WTC11 (cell line): ENCODE measurements around the gene GPATCH2L. TPM values are rescaled to one million over a fixed set of nuclear protein-coding genes. Genes with fewer than 3 reads are reported as not detected.

Experiments used
- ATAC-seq: fragments of 200-7000 bp; cut with Tn5 transposase; 2 replicates; pipeline ENCODE4 v1.10.0; 2021; ENCODE audit warnings: mild to moderate bottlenecking, moderate library complexity
- CTCF ChIA-PET: fragments of 300-600 bp; sonication (Branson Sonifier 250); formaldehyde crosslinking; loops from one replicate; lab custom pipeline; 2021; ENCODE audit warnings: antibody characterized with exemption; lab: Charles Lee
- POLR2A ChIA-PET: fragments of 350-600 bp; sonication (Branson Sonifier 250); formaldehyde crosslinking; loops from one replicate; lab custom pipeline; 2021; ENCODE audit warnings: antibody characterized with exemption; lab: Charles Lee
- DNase-seq: peaks from one replicate; pipeline ENCODE4 v3.0.0; 2021; ENCODE audit warnings: low spot score
- H3K27ac Mint-ChIP-seq: 2 replicates; pipeline ENCODE4 v1.8.0; 2021; ENCODE audit warnings: mixed read lengths
- H3K27me3 Mint-ChIP-seq: 2 replicates; pipeline ENCODE4 v1.8.0; 2021; ENCODE audit warnings: low read depth, mild to moderate bottlenecking, moderate library complexity, mixed read lengths
- H3K36me3 Mint-ChIP-seq: 2 replicates; pipeline ENCODE4 v1.8.0; 2021; ENCODE audit warnings: mixed read lengths
- H3K4me1 Mint-ChIP-seq: 2 replicates; pipeline ENCODE4 v1.8.0; 2022; ENCODE audit warnings: mixed read lengths
- H3K4me3 Mint-ChIP-seq: 2 replicates; pipeline ENCODE4 v1.8.0; 2021; ENCODE audit warnings: mild to moderate bottlenecking, moderate library complexity, mixed read lengths
- H3K9me3 Mint-ChIP-seq: 2 replicates; pipeline ENCODE4 v1.8.0; 2021; ENCODE audit warnings: mixed read lengths
- ESRRA ChIP-seq: sonication (generic); formaldehyde crosslinking; IDR thresholded peaks from 2 replicates; pipeline ENCODE4 v1.8.1; 2022; ENCODE audit warnings: mild to moderate bottlenecking, missing genetic modification reagents, borderline replicate concordance
- FOXK1 ChIP-seq: sonication (generic); formaldehyde crosslinking; IDR thresholded peaks from 2 replicates; pipeline ENCODE4 v1.8.0; 2022; ENCODE audit warnings: mild to moderate bottlenecking, moderate library complexity, missing genetic modification reagents
- NFE2L1 ChIP-seq: sonication (generic); formaldehyde crosslinking; IDR thresholded peaks from 2 replicates; pipeline ENCODE4 v1.8.1; 2023; ENCODE audit warnings: missing genetic modification reagents
- NR1H2 ChIP-seq: sonication (generic); formaldehyde crosslinking; IDR thresholded peaks from 2 replicates; pipeline ENCODE4 v1.9.0; 2021; ENCODE audit warnings: mild to moderate bottlenecking, moderate library complexity, missing genetic modification reagents
- NR2C2 ChIP-seq: sonication (generic); formaldehyde crosslinking; IDR thresholded peaks from 2 replicates; pipeline ENCODE4 v1.8.0; 2022; ENCODE audit warnings: mild to moderate bottlenecking, missing genetic modification reagents
- PRRX2 ChIP-seq: fragments of 250-450 bp; sonication (Bioruptor Pico); IDR thresholded peaks from 2 replicates; pipeline ENCODE4 v1.8.0; 2021; ENCODE audit warnings: mild to moderate bottlenecking
- TCF7 ChIP-seq: sonication (generic); formaldehyde crosslinking; IDR thresholded peaks from 2 replicates; pipeline ENCODE4 v1.8.0; 2022; ENCODE audit warnings: mild to moderate bottlenecking, low read depth, missing genetic modification reagents, moderate library complexity
- ZBTB21 ChIP-seq: sonication (generic); formaldehyde crosslinking; IDR thresholded peaks from 2 replicates; pipeline ENCODE4 v1.8.1; 2023; ENCODE audit warnings: mild to moderate bottlenecking, missing genetic modification reagents, borderline replicate concordance
- ZNF121 ChIP-seq: sonication (generic); formaldehyde crosslinking; IDR thresholded peaks from 2 replicates; pipeline ENCODE4 v1.8.0; 2023; ENCODE audit warnings: missing genetic modification reagents
- ZNF232 ChIP-seq: sonication (generic); formaldehyde crosslinking; IDR thresholded peaks from 2 replicates; pipeline ENCODE4 v1.8.0; 2022; ENCODE audit warnings: mild to moderate bottlenecking, missing genetic modification reagents
- ZNF317 ChIP-seq: sonication (generic); formaldehyde crosslinking; IDR thresholded peaks from 2 replicates; pipeline ENCODE4 v1.8.1; 2023; ENCODE audit warnings: low read depth, mild to moderate bottlenecking, moderate library complexity, missing genetic modification reagents, borderline replicate concordance
- total RNA-seq: library from RNA; stranded (reverse); gene quantifications from 3 replicates; pipeline ENCODE4 v1.2.3, GENCODE V29; 2021
- TF ChIP-seq, protein P1 (sequence below): sonication (generic); formaldehyde crosslinking; IDR thresholded peaks from 2 replicates; pipeline ENCODE4 v1.8.0; 2022; ENCODE audit warnings: mild to moderate bottlenecking, missing genetic modification reagents
- TF ChIP-seq, protein P2 (sequence below): sonication (generic); formaldehyde crosslinking; IDR thresholded peaks from 2 replicates; pipeline ENCODE4 v1.8.1; 2023; ENCODE audit warnings: mild to moderate bottlenecking, moderate library complexity, missing genetic modification reagents
- TF ChIP-seq, protein P3 (sequence below): fragments of 250-450 bp; sonication (Bioruptor Pico); IDR thresholded peaks from 2 replicates; pipeline ENCODE4 v1.9.0; 2021; ENCODE audit warnings: moderate library complexity, mild to moderate bottlenecking, inconsistent platforms, borderline replicate concordance
- TF ChIP-seq, protein P4 (sequence below): sonication (generic); formaldehyde crosslinking; IDR thresholded peaks from 2 replicates; pipeline ENCODE4 v1.8.1; 2023; ENCODE audit warnings: mild to moderate bottlenecking, missing genetic modification reagents

GPATCH2L gene
- total RNA-seq, 1 experiment from 2014 or later: 67.2 TPM

DNA sequence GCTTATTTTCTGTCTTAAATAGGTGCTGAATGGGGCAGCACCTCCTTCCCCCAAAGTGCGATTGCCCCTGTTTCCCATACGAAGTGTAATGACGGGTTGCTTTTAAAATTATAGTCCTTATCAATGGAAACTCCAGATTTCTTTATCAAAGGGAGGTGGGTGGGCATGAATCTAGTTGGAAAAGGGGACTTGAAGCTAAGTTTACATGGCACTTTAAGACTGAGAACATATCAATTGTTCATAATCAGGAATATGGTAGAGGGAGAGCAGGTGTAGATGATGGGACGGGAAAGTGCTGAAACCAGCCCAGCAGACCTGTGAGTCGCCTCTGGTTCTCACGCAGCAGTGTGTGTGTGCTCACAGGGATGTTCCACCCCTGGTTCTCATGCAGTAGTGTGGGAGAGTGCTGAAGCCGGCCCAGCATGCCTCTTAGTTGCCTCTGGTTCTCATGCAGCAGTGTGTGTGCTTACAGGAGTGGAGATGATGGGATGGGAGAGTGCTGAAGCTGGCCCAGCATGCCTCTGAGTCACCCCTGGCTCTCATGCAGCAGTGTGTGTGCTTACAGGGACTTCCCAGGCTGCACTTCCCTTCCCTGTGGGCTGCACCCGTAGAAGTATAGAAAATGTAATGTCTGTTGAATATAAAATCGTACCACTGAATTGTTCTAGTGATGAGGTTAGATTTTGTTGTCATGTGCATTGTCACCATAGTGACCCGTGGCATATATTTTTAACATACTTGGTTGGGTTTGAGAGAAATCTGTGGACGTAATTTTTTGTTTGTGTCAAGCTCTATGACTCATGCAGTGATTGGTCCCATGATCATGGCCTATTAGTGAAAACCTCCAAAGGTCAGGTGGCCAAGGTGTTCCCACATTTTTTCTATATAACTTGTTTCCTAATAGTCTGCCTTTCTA is 51.6 kb downstream of the GPATCH2L start:
- peak overlapping the region; percentile 12; the same call in 1 of the 2 replicates for H3K27ac Mint-ChIP-seq
- TF ChIP-seq, protein P1, sequence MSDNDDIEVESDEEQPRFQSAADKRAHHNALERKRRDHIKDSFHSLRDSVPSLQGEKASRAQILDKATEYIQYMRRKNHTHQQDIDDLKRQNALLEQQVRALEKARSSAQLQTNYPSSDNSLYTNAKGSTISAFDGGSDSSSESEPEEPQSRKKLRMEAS (CRISPR knock-in tag): no peak
- no peak for TF ChIP-seq ZNF317 (CRISPR knock-in tag)
- no peak for TF ChIP-seq NR2C2 (CRISPR knock-in tag)
- TF ChIP-seq TCF7 (CRISPR knock-in tag): no peak
- TF ChIP-seq ESRRA (CRISPR knock-in tag): no peak
- TF ChIP-seq, protein P2, sequence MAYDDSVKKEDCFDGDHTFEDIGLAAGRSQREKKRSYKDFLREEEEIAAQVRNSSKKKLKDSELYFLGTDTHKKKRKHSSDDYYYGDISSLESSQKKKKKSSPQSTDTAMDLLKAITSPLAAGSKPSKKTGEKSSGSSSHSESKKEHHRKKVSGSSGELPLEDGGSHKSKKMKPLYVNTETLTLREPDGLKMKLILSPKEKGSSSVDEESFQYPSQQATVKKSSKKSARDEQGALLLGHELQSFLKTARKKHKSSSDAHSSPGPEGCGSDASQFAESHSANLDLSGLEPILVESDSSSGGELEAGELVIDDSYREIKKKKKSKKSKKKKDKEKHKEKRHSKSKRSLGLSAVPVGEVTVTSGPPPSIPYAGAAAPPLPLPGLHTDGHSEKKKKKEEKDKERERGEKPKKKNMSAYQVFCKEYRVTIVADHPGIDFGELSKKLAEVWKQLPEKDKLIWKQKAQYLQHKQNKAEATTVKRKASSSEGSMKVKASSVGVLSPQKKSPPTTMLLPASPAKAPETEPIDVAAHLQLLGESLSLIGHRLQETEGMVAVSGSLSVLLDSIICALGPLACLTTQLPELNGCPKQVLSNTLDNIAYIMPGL (CRISPR knock-in tag): no peak
- ATAC-seq (no peak; the same call in 1 of the 2 replicates), DNase-seq (no peak)
- H3K36me3 Mint-ChIP-seq: peaks cover 50% of the 10 kb centered on the region
- H3K9me3 Mint-ChIP-seq: peaks cover 7% of the 10 kb centered on the region
- no peaks in the 10 kb centered on the region for H3K27me3 Mint-ChIP-seq
- ChIA-PET POLR2A (no interaction called here), CTCF (no interaction called here)
- no peak overlapping the region for H3K4me3 Mint-ChIP-seq
- peaks cover 12% of the 10 kb centered on the region for H3K4me1 Mint-ChIP-seq

DNA sequence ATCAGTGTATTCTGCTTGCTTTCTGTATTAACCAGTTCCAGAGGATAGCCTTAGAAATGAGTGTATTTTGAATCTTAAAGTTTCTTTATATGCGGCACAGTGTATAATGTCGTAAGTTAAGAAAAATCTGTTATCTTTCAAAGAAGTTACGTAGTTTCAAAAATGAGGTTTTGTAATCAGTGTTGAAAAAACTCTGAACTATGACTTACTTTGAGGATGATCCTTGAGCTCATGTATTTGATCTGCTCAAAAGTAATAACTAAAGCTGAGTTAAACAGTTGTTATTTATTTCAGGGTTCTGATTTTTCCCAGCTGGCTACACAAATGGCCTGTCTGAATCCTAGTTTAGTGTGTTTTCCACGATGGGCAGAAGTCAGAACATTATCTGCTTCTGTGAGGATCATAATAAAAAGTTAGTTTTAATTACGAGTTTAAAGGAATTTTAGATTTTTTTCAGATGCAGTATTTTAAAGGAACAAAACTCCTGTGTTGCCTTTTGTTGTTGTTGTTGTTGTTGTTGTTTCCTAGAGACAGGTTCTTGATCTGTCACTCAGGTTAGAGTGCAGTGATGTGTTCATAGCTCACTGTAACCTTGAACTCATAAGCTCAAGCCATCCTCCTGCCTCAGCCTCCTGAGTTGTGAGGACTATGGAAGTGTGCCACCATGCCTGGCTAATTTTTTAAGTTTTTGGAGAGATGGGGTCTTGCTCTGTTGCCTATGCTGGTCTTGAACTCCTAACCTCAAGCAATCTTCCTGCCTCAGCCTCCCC is 52.9 kb downstream of the GPATCH2L start:
- Mint-ChIP-seq H3K9me3 (peaks cover 5% of the 10 kb centered on the region), H3K27ac (no peak overlapping the region), H3K36me3 (peaks cover 37% of the 10 kb centered on the region), H3K4me3 (no peak overlapping the region), H3K27me3 (no peaks in the 10 kb centered on the region), H3K4me1 (peaks cover 22% of the 10 kb centered on the region)
- no peak for DNase-seq
- no peak for TF ChIP-seq ZNF232 (CRISPR knock-in tag)
- TF ChIP-seq, protein P3, sequence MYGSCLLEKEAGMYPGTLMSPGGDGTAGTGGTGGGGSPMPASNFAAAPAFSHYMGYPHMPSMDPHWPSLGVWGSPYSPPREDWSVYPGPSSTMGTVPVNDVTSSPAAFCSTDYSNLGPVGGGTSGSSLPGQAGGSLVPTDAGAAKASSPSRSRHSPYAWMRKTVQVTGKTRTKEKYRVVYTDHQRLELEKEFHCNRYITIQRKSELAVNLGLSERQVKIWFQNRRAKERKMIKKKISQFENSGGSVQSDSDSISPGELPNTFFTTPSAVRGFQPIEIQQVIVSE (CRISPR knock-in tag): no peak
- TF ChIP-seq, protein P1 (CRISPR knock-in tag): no peak
- TF ChIP-seq NFE2L1 (CRISPR knock-in tag): no peak
- no peak for TF ChIP-seq PRRX2 (CRISPR knock-in tag)
- no peak for TF ChIP-seq ZNF121 (CRISPR knock-in tag)
- no peak for TF ChIP-seq NR1H2 (CRISPR knock-in tag)
- TF ChIP-seq FOXK1 (CRISPR knock-in tag): no peak
- TF ChIP-seq, protein P4, sequence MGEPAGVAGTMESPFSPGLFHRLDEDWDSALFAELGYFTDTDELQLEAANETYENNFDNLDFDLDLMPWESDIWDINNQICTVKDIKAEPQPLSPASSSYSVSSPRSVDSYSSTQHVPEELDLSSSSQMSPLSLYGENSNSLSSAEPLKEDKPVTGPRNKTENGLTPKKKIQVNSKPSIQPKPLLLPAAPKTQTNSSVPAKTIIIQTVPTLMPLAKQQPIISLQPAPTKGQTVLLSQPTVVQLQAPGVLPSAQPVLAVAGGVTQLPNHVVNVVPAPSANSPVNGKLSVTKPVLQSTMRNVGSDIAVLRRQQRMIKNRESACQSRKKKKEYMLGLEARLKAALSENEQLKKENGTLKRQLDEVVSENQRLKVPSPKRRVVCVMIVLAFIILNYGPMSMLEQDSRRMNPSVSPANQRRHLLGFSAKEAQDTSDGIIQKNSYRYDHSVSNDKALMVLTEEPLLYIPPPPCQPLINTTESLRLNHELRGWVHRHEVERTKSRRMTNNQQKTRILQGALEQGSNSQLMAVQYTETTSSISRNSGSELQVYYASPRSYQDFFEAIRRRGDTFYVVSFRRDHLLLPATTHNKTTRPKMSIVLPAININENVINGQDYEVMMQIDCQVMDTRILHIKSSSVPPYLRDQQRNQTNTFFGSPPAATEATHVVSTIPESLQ (CRISPR knock-in tag): no peak
- TF ChIP-seq ZBTB21 (CRISPR knock-in tag): no peak
- ChIA-PET POLR2A (no interaction called here), CTCF (interaction anchor here (2.1 kb wide), 1 partner anchor 183 kb away, joined by 6 read pairs; no protein-coding TSS in a partner anchor)
- no peak for ATAC-seq
